Measurements from ENCODE around the gene ADGRB3. TPM values are rescaled to one million over a fixed set of nuclear protein-coding genes. Genes with fewer than 3 reads are reported as not detected.

Gene ADGRB3
- total RNA-seq, 1 experiment from 2014 or later = not detected

DNA sequence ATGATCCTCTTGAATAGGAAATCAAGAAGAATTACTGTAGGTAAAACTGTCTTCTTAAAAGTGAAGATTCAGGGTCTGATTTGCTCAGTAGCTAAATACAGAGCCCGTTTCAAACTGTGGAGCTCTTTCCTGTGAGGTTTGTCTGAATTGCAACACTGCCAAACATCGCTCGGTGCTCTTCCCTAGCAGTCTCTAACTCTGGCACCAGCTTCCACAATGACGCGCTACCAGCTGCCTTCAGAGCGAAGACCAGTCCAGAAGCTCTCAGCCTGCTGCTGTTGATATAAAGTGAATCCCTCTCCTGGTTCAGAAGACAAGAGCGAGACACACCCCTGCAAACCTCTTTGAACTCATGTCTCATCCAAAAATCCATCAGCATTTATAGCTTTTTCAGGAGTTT, 714.7 kb downstream of the ADGRB3 start:
- TF ChIP-seq, protein P1, sequence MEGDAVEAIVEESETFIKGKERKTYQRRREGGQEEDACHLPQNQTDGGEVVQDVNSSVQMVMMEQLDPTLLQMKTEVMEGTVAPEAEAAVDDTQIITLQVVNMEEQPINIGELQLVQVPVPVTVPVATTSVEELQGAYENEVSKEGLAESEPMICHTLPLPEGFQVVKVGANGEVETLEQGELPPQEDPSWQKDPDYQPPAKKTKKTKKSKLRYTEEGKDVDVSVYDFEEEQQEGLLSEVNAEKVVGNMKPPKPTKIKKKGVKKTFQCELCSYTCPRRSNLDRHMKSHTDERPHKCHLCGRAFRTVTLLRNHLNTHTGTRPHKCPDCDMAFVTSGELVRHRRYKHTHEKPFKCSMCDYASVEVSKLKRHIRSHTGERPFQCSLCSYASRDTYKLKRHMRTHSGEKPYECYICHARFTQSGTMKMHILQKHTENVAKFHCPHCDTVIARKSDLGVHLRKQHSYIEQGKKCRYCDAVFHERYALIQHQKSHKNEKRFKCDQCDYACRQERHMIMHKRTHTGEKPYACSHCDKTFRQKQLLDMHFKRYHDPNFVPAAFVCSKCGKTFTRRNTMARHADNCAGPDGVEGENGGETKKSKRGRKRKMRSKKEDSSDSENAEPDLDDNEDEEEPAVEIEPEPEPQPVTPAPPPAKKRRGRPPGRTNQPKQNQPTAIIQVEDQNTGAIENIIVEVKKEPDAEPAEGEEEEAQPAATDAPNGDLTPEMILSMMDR (IDR thresholded peaks at IDR 0.05; ENCODE audit: unreplicated experiment) = no peak
- H3K27me3 Mint-ChIP-seq (ENCODE audit: insufficient read depth, unreplicated experiment) = peaks cover 24% of the 10 kb centered on the region
- no peak for DNase-seq (ENCODE audit: unreplicated experiment)
- POLR2A ChIA-PET = no interaction called here
- H3K4me1 Mint-ChIP-seq (ENCODE audit: insufficient read depth, unreplicated experiment) = no peaks in the 10 kb centered on the region
- no peak overlapping the region for H3K4me3 Mint-ChIP-seq (ENCODE audit: unreplicated experiment)
- CTCF ChIA-PET = interaction anchor here (0.9 kb wide), 1 partner anchor 43 kb away, joined by 3 read pairs; no protein-coding TSS in a partner anchor
- no TSS peak for BruUV-seq (replicated peaks)
- H3K36me3 Mint-ChIP-seq (ENCODE audit: insufficient read depth, unreplicated experiment) = no peaks in the 10 kb centered on the region
- intact Hi-C loops (cut with micrococcal nuclease) = no loop called here
- no peaks in the 10 kb centered on the region for H3K9me3 Mint-ChIP-seq (ENCODE audit: unreplicated experiment)
- H3K27ac Mint-ChIP-seq (ENCODE audit: low read depth, unreplicated experiment) = no peak overlapping the region

DNA sequence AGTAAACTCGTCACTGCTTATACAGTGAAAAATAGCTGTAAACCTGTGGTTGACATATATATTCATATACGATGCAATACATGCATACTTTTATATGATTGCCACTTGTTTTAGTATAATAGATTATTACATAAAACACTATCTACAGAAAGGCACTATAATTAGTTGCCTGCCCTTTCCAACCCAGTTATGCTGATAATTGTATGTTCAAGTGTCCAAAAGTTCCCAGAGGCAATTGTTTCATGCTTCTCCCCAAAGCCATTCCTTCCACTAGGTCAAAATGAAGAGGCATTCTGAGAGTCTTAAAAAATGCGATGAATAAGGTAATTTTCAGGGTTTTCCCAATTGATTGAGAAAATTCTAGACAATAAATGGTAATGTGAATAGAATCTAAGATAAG, 727.1 kb downstream of the ADGRB3 start:
- H3K36me3 Mint-ChIP-seq (ENCODE audit: insufficient read depth, unreplicated experiment) = no peaks in the 10 kb centered on the region
- H3K4me3 Mint-ChIP-seq (ENCODE audit: unreplicated experiment) = no peak overlapping the region
- H3K27me3 Mint-ChIP-seq (ENCODE audit: insufficient read depth, unreplicated experiment) = peaks cover 45% of the 10 kb centered on the region
- no TSS peak for BruUV-seq (replicated peaks)
- no peak overlapping the region for H3K27ac Mint-ChIP-seq (ENCODE audit: low read depth, unreplicated experiment)
- DNase-seq (ENCODE audit: unreplicated experiment) = no peak
- ChIA-PET POLR2A (interaction anchor here (0.7 kb wide), 1 partner anchor 774 kb away, joined by 3 read pairs; no protein-coding TSS in a partner anchor), CTCF (no interaction called here)
- H3K9me3 Mint-ChIP-seq (ENCODE audit: unreplicated experiment) = no peaks in the 10 kb centered on the region
- H3K4me1 Mint-ChIP-seq (ENCODE audit: insufficient read depth, unreplicated experiment) = no peaks in the 10 kb centered on the region
- TF ChIP-seq, protein P1 (IDR thresholded peaks at IDR 0.05; ENCODE audit: unreplicated experiment) = no peak
- intact Hi-C loops (cut with micrococcal nuclease) = no loop called here

- DNase-seq (ENCODE audit: unreplicated experiment) = no peak
- CTCF ChIA-PET = no interaction called here
- Mint-ChIP-seq H3K4me3 (ENCODE audit: unreplicated experiment) (no peak overlapping the region), H3K9me3 (ENCODE audit: unreplicated experiment) (no peaks in the 10 kb centered on the region), H3K27ac (ENCODE audit: low read depth, unreplicated experiment) (no peak overlapping the region), H3K36me3 (ENCODE audit: insufficient read depth, unreplicated experiment) (no peaks in the 10 kb centered on the region), H3K27me3 (ENCODE audit: insufficient read depth, unreplicated experiment) (peaks cover 55% of the 10 kb centered on the region), H3K4me1 (ENCODE audit: insufficient read depth, unreplicated experiment) (no peaks in the 10 kb centered on the region)
- TF ChIP-seq, protein P1 (IDR thresholded peaks at IDR 0.05; ENCODE audit: unreplicated experiment) = no peak
- intact Hi-C loops (cut with micrococcal nuclease) = no loop called here
- BruUV-seq (replicated peaks) = no TSS peak
- POLR2A ChIA-PET = no interaction called here
Observed at GRCh38 chr6:69366831-69367230, 731.7 kb downstream of the ADGRB3 start.

GRCh38 chr6:69368613-69369012, 733.5 kb downstream of the ADGRB3 start:
- Mint-ChIP-seq H3K9me3 (ENCODE audit: unreplicated experiment) (no peaks in the 10 kb centered on the region), H3K27me3 (ENCODE audit: insufficient read depth, unreplicated experiment) (peaks cover 52% of the 10 kb centered on the region), H3K4me1 (ENCODE audit: insufficient read depth, unreplicated experiment) (no peaks in the 10 kb centered on the region), H3K4me3 (ENCODE audit: unreplicated experiment) (no peak overlapping the region), H3K36me3 (ENCODE audit: insufficient read depth, unreplicated experiment) (no peaks in the 10 kb centered on the region), H3K27ac (ENCODE audit: low read depth, unreplicated experiment) (no peak overlapping the region)
- BruUV-seq (replicated peaks) = no TSS peak
- no peak for DNase-seq (ENCODE audit: unreplicated experiment)
- TF ChIP-seq, protein P1 (IDR thresholded peaks at IDR 0.05; ENCODE audit: unreplicated experiment) = no peak
- CTCF ChIA-PET = no interaction called here
- POLR2A ChIA-PET = no interaction called here
- intact Hi-C loops (cut with micrococcal nuclease) = no loop called here
